Measurements from ENCODE around the gene UBXN1. TPM values are rescaled to one million over a fixed set of nuclear protein-coding genes. Genes with fewer than 3 reads are reported as not detected.

The UBXN1 gene
- total RNA-seq, 1 experiment from 2014 or later: 135 TPM

DNA sequence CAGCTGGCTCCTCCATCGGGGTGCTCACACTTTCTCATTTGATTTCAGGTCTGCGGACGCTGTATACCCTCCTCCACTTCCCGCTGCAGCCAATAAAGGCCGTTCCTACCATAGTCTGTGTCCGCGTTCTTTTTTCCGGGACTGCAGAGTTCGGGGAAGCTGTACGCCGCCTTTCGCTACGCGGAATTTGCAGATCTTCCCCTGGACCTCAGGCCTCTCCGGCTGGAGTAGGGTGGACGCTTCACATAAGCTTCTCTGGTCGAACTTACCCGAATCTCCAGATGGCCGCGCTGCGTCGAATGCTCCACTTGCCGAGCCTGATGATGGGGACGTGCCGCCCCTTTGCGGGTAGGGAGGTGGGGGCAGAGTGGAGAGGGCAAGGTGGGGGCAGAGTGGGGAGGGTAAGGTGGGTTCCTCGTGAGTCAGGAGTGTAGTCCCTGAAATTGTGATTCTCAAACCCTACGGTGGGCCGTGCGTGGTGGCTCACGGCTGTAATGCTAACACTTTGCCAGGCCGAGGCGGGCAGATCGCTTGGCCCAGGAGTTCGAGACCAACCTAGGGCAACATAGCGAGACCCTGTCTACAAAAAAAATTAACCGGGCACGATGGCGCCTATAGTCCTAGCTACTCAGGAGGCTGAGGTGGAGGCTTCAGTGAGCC, 13.1 kb downstream of the UBXN1 start:
- peak overlapping the region; percentile 97 for H3K4me3 Mint-ChIP-seq
- ATAC-seq (no peak), DNase-seq (ENCODE audit: low spot score) (peak; percentile 31)
- CTCF ChIA-PET: interaction anchor here (0.6 to 2.2 kb wide), 15 partner anchors 11 to 325 kb away, joined by 3 to 10 read pairs (median 5); partner anchors contain the start of genes EML3, GANAB, INTS5 and TAF6L
- peaks cover 30% of the 10 kb centered on the region for H3K36me3 Mint-ChIP-seq
- H3K27me3 Mint-ChIP-seq (ENCODE audit: low read depth): no peaks in the 10 kb centered on the region
- no peaks in the 10 kb centered on the region for H3K9me3 Mint-ChIP-seq
- POLR2A ChIA-PET: interaction anchor here (0.5 to 3.2 kb wide), 34 partner anchors 9 to 417 kb away, joined by 3 to 42 read pairs (median 7); partner anchors contain the start of genes B3GAT3, BSCL2, EEF1G and GANAB
- peaks cover 20% of the 10 kb centered on the region for H3K4me1 Mint-ChIP-seq
- H3K27ac Mint-ChIP-seq: peak overlapping the region; percentile 95
- TF ChIP-seq, protein P1, sequence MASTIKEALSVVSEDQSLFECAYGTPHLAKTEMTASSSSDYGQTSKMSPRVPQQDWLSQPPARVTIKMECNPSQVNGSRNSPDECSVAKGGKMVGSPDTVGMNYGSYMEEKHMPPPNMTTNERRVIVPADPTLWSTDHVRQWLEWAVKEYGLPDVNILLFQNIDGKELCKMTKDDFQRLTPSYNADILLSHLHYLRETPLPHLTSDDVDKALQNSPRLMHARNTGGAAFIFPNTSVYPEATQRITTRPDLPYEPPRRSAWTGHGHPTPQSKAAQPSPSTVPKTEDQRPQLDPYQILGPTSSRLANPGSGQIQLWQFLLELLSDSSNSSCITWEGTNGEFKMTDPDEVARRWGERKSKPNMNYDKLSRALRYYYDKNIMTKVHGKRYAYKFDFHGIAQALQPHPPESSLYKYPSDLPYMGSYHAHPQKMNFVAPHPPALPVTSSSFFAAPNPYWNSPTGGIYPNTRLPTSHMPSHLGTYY (CRISPR knock-in tag; IDR thresholded peaks at IDR 0.05): peak; percentile 60; the same call in 1 of the 2 replicates
- TF ChIP-seq, protein P2, sequence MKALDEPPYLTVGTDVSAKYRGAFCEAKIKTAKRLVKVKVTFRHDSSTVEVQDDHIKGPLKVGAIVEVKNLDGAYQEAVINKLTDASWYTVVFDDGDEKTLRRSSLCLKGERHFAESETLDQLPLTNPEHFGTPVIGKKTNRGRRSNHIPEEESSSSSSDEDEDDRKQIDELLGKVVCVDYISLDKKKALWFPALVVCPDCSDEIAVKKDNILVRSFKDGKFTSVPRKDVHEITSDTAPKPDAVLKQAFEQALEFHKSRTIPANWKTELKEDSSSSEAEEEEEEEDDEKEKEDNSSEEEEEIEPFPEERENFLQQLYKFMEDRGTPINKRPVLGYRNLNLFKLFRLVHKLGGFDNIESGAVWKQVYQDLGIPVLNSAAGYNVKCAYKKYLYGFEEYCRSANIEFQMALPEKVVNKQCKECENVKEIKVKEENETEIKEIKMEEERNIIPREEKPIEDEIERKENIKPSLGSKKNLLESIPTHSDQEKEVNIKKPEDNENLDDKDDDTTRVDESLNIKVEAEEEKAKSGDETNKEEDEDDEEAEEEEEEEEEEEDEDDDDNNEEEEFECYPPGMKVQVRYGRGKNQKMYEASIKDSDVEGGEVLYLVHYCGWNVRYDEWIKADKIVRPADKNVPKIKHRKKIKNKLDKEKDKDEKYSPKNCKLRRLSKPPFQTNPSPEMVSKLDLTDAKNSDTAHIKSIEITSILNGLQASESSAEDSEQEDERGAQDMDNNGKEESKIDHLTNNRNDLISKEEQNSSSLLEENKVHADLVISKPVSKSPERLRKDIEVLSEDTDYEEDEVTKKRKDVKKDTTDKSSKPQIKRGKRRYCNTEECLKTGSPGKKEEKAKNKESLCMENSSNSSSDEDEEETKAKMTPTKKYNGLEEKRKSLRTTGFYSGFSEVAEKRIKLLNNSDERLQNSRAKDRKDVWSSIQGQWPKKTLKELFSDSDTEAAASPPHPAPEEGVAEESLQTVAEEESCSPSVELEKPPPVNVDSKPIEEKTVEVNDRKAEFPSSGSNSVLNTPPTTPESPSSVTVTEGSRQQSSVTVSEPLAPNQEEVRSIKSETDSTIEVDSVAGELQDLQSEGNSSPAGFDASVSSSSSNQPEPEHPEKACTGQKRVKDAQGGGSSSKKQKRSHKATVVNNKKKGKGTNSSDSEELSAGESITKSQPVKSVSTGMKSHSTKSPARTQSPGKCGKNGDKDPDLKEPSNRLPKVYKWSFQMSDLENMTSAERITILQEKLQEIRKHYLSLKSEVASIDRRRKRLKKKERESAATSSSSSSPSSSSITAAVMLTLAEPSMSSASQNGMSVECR (CRISPR knock-in tag; IDR thresholded peaks at IDR 0.05; ENCODE audit: borderline replicate concordance): no peak
- TF ChIP-seq NR1H2 (CRISPR knock-in tag; IDR thresholded peaks at IDR 0.05): no peak
- TF ChIP-seq ZNF671 (CRISPR knock-in tag; IDR thresholded peaks at IDR 0.05): 0 out of 2 replicates have a peak, but pooled peaks have one; percentile 3
- TF ChIP-seq, protein P3, sequence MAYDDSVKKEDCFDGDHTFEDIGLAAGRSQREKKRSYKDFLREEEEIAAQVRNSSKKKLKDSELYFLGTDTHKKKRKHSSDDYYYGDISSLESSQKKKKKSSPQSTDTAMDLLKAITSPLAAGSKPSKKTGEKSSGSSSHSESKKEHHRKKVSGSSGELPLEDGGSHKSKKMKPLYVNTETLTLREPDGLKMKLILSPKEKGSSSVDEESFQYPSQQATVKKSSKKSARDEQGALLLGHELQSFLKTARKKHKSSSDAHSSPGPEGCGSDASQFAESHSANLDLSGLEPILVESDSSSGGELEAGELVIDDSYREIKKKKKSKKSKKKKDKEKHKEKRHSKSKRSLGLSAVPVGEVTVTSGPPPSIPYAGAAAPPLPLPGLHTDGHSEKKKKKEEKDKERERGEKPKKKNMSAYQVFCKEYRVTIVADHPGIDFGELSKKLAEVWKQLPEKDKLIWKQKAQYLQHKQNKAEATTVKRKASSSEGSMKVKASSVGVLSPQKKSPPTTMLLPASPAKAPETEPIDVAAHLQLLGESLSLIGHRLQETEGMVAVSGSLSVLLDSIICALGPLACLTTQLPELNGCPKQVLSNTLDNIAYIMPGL (CRISPR knock-in tag; IDR thresholded peaks at IDR 0.05): 0 out of 2 replicates have a peak, but pooled peaks have one; percentile 12
- TF ChIP-seq IRF2 (CRISPR knock-in tag; IDR thresholded peaks at IDR 0.05; ENCODE audit: borderline replicate concordance, low read depth): no peak
- TF ChIP-seq, protein P4, sequence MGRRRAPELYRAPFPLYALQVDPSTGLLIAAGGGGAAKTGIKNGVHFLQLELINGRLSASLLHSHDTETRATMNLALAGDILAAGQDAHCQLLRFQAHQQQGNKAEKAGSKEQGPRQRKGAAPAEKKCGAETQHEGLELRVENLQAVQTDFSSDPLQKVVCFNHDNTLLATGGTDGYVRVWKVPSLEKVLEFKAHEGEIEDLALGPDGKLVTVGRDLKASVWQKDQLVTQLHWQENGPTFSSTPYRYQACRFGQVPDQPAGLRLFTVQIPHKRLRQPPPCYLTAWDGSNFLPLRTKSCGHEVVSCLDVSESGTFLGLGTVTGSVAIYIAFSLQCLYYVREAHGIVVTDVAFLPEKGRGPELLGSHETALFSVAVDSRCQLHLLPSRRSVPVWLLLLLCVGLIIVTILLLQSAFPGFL (CRISPR knock-in tag; IDR thresholded peaks at IDR 0.05; ENCODE audit: borderline replicate concordance): no peak
- no peak for TF ChIP-seq SP1 (CRISPR knock-in tag; conservative IDR thresholded peaks at IDR 0.05)
- TF ChIP-seq MYBL2 (CRISPR knock-in tag; IDR thresholded peaks at IDR 0.05): no peak
- TF ChIP-seq ZBTB21 (CRISPR knock-in tag; IDR thresholded peaks at IDR 0.05; ENCODE audit: borderline replicate concordance): 0 out of 2 replicates have a peak, but pooled peaks have one; percentile 13
- TF ChIP-seq FOXJ3 (CRISPR knock-in tag; IDR thresholded peaks at IDR 0.05; ENCODE audit: borderline replicate concordance): no peak
- no peak for TF ChIP-seq OVOL2 (CRISPR knock-in tag; IDR thresholded peaks at IDR 0.05; ENCODE audit: borderline replicate concordance)
- no peak for TF ChIP-seq NR2C2 (CRISPR knock-in tag; IDR thresholded peaks at IDR 0.05)
- no peak for TF ChIP-seq EMX1 (CRISPR knock-in tag; IDR thresholded peaks at IDR 0.05)
- no peak for TF ChIP-seq ESRRA (CRISPR knock-in tag; IDR thresholded peaks at IDR 0.05; ENCODE audit: borderline replicate concordance)
- TF ChIP-seq, protein P5, sequence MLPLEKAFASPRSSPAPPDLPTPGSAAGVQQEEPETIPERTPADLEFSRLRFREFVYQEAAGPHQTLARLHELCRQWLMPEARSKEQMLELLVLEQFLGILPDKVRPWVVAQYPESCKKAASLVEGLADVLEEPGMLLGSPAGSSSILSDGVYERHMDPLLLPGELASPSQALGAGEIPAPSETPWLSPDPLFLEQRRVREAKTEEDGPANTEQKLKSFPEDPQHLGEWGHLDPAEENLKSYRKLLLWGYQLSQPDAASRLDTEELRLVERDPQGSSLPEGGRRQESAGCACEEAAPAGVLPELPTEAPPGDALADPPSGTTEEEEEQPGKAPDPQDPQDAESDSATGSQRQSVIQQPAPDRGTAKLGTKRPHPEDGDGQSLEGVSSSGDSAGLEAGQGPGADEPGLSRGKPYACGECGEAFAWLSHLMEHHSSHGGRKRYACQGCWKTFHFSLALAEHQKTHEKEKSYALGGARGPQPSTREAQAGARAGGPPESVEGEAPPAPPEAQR (CRISPR knock-in tag; IDR thresholded peaks at IDR 0.05): no peak
- no peak for TF ChIP-seq ZNF138 (CRISPR knock-in tag; conservative IDR thresholded peaks at IDR 0.05)
- TF ChIP-seq, protein P6, sequence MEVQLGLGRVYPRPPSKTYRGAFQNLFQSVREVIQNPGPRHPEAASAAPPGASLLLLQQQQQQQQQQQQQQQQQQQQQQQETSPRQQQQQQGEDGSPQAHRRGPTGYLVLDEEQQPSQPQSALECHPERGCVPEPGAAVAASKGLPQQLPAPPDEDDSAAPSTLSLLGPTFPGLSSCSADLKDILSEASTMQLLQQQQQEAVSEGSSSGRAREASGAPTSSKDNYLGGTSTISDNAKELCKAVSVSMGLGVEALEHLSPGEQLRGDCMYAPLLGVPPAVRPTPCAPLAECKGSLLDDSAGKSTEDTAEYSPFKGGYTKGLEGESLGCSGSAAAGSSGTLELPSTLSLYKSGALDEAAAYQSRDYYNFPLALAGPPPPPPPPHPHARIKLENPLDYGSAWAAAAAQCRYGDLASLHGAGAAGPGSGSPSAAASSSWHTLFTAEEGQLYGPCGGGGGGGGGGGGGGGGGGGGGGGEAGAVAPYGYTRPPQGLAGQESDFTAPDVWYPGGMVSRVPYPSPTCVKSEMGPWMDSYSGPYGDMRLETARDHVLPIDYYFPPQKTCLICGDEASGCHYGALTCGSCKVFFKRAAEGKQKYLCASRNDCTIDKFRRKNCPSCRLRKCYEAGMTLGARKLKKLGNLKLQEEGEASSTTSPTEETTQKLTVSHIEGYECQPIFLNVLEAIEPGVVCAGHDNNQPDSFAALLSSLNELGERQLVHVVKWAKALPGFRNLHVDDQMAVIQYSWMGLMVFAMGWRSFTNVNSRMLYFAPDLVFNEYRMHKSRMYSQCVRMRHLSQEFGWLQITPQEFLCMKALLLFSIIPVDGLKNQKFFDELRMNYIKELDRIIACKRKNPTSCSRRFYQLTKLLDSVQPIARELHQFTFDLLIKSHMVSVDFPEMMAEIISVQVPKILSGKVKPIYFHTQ (CRISPR knock-in tag; IDR thresholded peaks at IDR 0.05): 0 out of 2 replicates have a peak, but pooled peaks have one; percentile 5
- TF ChIP-seq, protein P7, sequence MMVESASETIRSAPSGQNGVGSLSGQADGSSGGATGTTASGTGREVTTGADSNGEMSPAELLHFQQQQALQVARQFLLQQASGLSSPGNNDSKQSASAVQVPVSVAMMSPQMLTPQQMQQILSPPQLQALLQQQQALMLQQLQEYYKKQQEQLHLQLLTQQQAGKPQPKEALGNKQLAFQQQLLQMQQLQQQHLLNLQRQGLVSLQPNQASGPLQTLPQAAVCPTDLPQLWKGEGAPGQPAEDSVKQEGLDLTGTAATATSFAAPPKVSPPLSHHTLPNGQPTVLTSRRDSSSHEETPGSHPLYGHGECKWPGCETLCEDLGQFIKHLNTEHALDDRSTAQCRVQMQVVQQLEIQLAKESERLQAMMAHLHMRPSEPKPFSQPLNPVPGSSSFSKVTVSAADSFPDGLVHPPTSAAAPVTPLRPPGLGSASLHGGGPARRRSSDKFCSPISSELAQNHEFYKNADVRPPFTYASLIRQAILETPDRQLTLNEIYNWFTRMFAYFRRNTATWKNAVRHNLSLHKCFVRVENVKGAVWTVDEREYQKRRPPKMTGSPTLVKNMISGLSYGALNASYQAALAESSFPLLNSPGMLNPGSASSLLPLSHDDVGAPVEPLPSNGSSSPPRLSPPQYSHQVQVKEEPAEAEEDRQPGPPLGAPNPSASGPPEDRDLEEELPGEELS (CRISPR knock-in tag; IDR thresholded peaks at IDR 0.05): no peak
- no peak for TF ChIP-seq NR3C1 (CRISPR knock-in tag; conservative IDR thresholded peaks at IDR 0.05; ENCODE audit: low read depth)
